WERI-Rb-1 (cell line): ENCODE measurements around the gene NSMCE1.

Source experiments
- DNase-seq: peaks from one replicate; pipeline ENCODE4 v3.0.0-alpha.2; 2020
- H3K27ac ChIP-seq: fragments of 250-450 bp; sonication (Bioruptor Pico); 2 replicates; pipeline ENCODE4 v1.5.1; 2020; ENCODE audit warnings: mild to moderate bottlenecking, moderate library complexity
- H3K27me3 ChIP-seq: fragments of 250-450 bp; sonication (Bioruptor Pico); 2 replicates; pipeline ENCODE4 v1.5.1; 2021; ENCODE audit warnings: mild to moderate bottlenecking, low read depth, moderate library complexity; ENCODE audit not compliant: insufficient read depth, severe bottlenecking
- H3K36me3 ChIP-seq: fragments of 250-450 bp; sonication (Bioruptor Pico); 2 replicates; pipeline ENCODE4 v1.5.1; 2020; ENCODE audit warnings: mild to moderate bottlenecking, moderate library complexity
- H3K4me3 ChIP-seq: 2 replicates; pipeline ENCODE4 v1.5.1; 2011; ENCODE audit warnings: low read depth, mild to moderate bottlenecking, control low read depth, low read length
- H3K9me3 ChIP-seq: fragments of 250-450 bp; sonication (Bioruptor Pico); 2 replicates; pipeline ENCODE4 v1.5.1; 2021; ENCODE audit warnings: mild to moderate bottlenecking, moderate library complexity; ENCODE audit not compliant: severe bottlenecking
- TF ChIP-seq, protein P1 (sequence below): IDR thresholded peaks from 2 replicates; pipeline ENCODE4 v1.5.1; 2011; ENCODE audit warnings: low read depth, mild to moderate bottlenecking, control low read depth, inconsistent platforms, low read length

The NSMCE1 gene, protein sequence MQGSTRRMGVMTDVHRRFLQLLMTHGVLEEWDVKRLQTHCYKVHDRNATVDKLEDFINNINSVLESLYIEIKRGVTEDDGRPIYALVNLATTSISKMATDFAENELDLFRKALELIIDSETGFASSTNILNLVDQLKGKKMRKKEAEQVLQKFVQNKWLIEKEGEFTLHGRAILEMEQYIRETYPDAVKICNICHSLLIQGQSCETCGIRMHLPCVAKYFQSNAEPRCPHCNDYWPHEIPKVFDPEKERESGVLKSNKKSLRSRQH

DNA sequence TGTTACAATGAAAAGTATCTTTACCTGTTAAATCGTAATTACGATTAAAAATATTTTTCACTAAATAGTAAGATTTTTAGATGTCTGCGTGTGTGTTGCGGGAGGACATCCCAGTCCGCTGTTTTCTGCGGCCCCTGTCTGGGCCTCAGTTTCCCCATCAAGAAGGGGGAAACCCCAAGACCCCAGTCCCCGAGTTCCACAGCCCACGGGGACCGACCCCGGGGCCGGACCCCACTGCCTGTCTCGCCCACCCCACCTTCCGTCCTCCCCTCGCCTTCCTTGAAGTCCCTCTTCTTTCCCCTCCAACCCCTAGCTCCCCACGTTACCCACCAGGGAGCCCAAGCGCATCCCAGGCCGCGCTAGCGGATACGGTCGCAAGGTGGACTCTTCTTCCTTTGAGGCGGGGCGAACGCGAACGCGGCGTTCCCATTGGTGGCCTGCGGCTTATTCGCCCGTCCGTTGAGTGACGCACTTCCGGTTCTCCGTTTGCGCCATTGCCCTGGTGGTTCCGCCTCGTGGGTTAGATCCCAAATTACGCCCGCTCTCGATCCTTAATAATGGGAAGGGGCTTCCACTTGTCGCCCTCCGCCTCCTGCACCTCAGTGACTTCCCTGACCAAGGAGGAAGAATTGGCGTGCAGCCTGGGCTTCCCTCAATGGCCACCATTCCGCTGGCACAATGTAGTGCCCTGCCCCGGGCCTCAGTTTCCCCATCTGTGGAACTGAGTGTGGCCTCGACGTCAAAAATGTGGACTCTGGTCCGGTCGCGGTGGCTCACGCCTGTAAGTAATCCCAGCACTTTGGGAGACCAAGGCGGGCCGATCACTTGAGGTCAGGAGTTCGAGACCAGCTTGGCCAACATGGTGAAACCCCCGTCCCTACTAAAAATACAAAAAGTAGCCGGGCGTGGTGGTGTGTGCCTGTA lies at the start of gene NSMCE1:
Gene NSMCE1, minus strand, starts transcription at position 397 of the 924 bp plus-strand sequence. CDS start 11,202 bp downstream, outside the sequence.
- Histone ChIP-seq H3K36me3 (no peaks in the 10 kb centered on the region), H3K9me3 (no peaks in the 10 kb centered on the region), H3K27me3 (no peaks in the 10 kb centered on the region), H3K4me3 (peak within 1 kb of the TSS; percentile 71), H3K27ac (peak within 1 kb of the TSS; percentile 41)
- TF ChIP-seq, protein P1, sequence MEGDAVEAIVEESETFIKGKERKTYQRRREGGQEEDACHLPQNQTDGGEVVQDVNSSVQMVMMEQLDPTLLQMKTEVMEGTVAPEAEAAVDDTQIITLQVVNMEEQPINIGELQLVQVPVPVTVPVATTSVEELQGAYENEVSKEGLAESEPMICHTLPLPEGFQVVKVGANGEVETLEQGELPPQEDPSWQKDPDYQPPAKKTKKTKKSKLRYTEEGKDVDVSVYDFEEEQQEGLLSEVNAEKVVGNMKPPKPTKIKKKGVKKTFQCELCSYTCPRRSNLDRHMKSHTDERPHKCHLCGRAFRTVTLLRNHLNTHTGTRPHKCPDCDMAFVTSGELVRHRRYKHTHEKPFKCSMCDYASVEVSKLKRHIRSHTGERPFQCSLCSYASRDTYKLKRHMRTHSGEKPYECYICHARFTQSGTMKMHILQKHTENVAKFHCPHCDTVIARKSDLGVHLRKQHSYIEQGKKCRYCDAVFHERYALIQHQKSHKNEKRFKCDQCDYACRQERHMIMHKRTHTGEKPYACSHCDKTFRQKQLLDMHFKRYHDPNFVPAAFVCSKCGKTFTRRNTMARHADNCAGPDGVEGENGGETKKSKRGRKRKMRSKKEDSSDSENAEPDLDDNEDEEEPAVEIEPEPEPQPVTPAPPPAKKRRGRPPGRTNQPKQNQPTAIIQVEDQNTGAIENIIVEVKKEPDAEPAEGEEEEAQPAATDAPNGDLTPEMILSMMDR = 0 out of 2 replicates have a peak, but pooled peaks have one; percentile 23
- peak; percentile 95 for DNase-seq

DNA sequence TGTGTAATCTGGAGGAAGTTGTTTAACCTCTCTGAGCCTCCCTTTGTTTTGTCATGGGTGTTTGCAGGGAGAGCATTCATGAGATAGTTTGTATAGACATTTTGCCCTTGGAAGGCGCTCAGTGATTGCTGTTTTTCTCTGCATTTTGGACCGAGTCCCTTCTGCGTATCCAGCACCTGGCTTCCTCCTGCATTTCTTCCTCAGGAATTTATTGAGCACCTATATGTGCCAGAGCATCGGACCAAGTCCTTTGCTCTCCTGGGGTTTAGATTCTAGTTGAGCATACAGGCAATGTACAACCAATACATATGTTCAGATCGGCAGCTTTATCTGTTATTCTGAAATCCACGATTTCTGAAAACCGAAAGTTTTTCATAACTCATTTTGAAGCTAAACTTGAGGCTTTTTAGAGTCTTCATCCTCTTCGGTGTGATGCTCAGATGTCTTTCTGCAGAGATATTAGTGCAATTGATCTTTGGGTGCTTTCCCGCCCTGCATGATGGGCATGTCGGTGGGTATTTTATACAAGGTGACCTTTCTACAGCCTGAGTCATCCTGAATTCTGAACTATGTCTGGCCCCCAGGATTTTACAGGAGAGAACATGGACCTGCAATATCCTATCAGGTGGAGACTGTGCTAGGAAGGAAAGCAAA lies 49.3 kb upstream of the NSMCE1 start:
- no peak for DNase-seq
- TF ChIP-seq, protein P1 = no peak
- H3K9me3 ChIP-seq = no peaks in the 10 kb centered on the region
- no peak overlapping the region for H3K4me3 ChIP-seq
- H3K36me3 ChIP-seq = no peaks in the 10 kb centered on the region; the same call in none of the 2 replicates
- H3K27me3 ChIP-seq = no peaks in the 10 kb centered on the region
- no peak overlapping the region for H3K27ac ChIP-seq

DNA sequence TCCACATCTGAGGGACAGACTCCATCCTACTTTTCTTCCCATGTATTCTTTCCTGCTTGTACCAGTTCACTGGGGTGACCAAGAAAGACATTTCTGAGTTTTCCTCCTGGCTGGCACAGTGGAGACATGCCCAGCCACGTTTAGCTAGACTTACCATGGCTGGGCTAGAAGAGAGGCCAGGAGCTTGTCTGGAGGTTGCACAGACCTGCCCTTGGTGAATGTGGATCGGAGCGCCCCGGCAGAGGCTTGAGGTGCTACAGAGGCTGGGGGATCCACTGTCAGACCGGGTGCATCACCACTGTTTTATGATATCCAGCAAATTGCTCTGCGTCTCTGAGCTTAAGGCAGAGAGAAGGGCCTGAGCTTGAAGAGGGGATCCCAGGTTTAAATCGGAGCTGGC lies 48.7 kb upstream of the NSMCE1 start:
- H3K27me3 ChIP-seq = no peaks in the 10 kb centered on the region
- no peak overlapping the region for H3K27ac ChIP-seq
- no peak for DNase-seq
- no peak overlapping the region for H3K4me3 ChIP-seq
- H3K36me3 ChIP-seq = no peaks in the 10 kb centered on the region; the same call in none of the 2 replicates
- no peaks in the 10 kb centered on the region for H3K9me3 ChIP-seq
- TF ChIP-seq, protein P1 = no peak

DNA sequence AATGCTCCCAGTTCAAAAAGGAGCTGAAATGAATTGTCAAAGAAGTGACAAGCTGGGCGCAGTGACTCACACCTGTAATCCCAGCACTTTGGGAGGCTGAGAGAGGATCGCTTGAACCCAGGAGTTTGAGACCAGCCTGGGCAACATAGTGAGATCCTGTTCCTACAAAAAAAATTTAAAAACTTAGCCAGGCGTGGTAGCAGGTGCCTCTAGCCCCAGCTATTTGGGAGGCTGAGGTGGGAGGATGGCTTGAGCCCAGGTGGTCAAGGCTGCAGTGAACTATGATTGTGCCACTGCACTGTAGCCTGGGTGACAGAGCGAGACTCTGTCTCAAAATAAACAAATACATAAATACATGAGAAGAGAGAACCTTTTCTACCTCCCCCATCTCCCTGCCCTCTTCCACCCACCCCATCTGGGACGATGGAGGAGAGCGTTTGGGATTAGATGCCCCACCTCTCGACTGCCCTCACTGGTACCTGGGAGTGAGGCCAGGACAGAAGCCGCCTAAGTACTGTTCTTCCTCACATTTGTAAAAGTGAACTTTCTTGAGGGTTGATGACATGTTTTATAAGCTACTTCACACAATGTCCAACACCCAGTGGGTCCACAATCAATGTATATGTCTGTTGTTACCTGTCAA lies 47.6 kb upstream of the NSMCE1 start:
- DNase-seq = no peak
- Histone ChIP-seq H3K36me3 (no peaks in the 10 kb centered on the region; the same call in none of the 2 replicates), H3K27ac (no peak overlapping the region), H3K27me3 (no peaks in the 10 kb centered on the region), H3K4me3 (no peak overlapping the region), H3K9me3 (no peaks in the 10 kb centered on the region)
- TF ChIP-seq, protein P1 = no peak

DNA sequence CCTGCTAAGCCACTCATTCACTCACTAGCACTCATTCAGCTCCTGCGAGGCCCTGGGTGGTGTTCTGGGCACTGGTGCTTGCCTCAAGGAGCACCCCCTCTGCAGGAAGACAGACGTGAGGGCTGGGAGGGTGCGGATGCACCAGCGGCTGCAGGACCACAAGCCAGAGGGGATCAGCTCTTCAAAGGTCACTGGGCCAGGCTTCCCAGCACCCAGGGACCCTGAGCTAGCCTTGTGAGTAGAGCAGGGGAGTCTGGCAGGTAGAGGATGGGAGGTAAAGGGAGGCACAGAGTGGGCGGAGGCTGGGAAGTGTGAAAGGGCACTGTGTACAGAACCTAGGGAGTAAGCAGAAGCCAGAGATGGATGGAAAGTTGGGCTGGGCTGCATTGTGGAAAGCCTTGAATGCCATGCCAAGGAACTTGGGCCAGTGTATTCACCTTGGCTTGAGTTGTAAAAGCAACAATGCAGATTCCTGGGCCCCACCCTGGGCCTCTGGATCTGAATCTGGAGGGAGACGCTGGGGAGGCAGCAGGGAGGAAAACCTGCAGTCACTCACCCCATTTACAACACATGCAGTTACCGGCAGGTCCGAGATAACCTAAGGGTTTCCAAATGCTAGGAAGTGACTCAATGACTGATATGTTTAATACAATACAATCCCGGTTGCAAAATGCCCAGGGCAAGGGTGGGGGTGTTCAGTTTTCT lies 46.9 kb upstream of the NSMCE1 start:
- Histone ChIP-seq H3K4me3 (no peak overlapping the region), H3K36me3 (no peaks in the 10 kb centered on the region; the same call in none of the 2 replicates), H3K27ac (no peak overlapping the region), H3K9me3 (no peaks in the 10 kb centered on the region), H3K27me3 (no peaks in the 10 kb centered on the region)
- TF ChIP-seq, protein P1 = no peak
- no peak for DNase-seq
